Lower leg skin (tissue), 4 donors: ENCODE measurements around the gene WFS1. TPM values are rescaled to one million over a fixed set of nuclear protein-coding genes. Genes with fewer than 3 reads are reported as not detected.

Experiments
- DNase-seq, 2 donors: peaks; one replicate each; pipeline ENCODE4 v3.0.0-alpha.2; 2019; ENCODE audit warnings: low spot score in 2 of 2
- H3K4me3 ChIP-seq: fragments of 200-600 bp; sonication (generic); 2 replicates; pipeline ENCODE4 v1.5.1; 2017; ENCODE audit warnings: mild to moderate bottlenecking, low read depth; ENCODE audit not compliant: poor library complexity, severe bottlenecking
- CTCF ChIP-seq, 3 donors: fragments of 450-650 bp; IDR thresholded peaks; one replicate each; pipeline ENCODE4 v1.5.1; 2016; ENCODE audit warnings: antibody characterized with exemption in 3 of 3, mild to moderate bottlenecking in 3 of 3, moderate library complexity in 2 of 3
- POLR2A ChIP-seq, 2 donors: fragments of 450-650 bp; IDR thresholded peaks; one replicate each; pipeline ENCODE4 v1.6.1; 2016 to 2017; ENCODE audit warnings: antibody characterized with exemption in 2 of 2, mild to moderate bottlenecking in 1 of 2, moderate library complexity in 1 of 2
- WGBS, 2 donors: methylation state at CpG; one replicate each; pipeline ENCODE4 v1.1.5; 2018; 5-methylcytosine and 5-hydroxymethylcytosine counted together
- intact Hi-C: fragments of 100-400 bp; cut with DNase I; formaldehyde crosslinking; loops from one replicate; pipeline ENCODE4 v1.15.0; 2023; ENCODE audit warnings: low total_unique reads
- total RNA-seq, 4 donors: library from RNA; depleted of rRNA; stranded (reverse); fragments of >200 nt; gene quantifications; one replicate each; pipeline ENCODE4 v1.1.0, GENCODE V29; 2016

WFS1 gene
- total RNA-seq, 4 donors from 2014 or later = 39.4 to 48.6 (median 45.1) TPM

DNA sequence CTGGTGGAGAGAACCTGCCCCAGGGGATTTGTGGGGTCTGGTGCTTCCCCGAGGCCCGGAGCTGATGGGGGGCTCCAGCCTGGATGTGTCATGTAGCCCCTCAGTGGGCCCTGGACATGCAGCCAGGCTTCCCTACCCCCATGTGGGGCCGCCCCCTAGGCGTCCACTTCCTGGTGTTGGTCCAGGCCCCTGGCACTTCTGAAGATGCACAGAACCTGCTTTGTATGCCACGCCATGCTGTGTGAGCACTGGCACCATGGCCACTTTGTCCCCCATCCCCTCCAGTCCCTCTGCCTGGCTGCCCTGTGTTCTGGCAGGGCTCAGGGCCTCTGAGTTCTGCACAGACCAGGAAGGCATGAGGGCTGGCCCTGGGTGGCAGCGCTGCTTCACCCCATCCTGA, 29.2 kb downstream of the WFS1 start:
- H3K4me3 ChIP-seq = no peak overlapping the region
- intact Hi-C loops = no loop called here
- DNase-seq = no peak
- WGBS, 2 donors = 86 to 93% methylated on average over 5 to 6 of the region's 6 CpGs
- TF ChIP-seq CTCF (IDR thresholded peaks at IDR 0.05) (no peak), POLR2A (IDR thresholded peaks at IDR 0.05) (no peak)

- H3K4me3 ChIP-seq = no peak overlapping the region
- TF ChIP-seq POLR2A (IDR thresholded peaks at IDR 0.05) (no peak), CTCF (IDR thresholded peaks at IDR 0.05) (no peak)
- DNase-seq = no peak
- 90 to 94% methylated on average over 12 of the region's 12 CpGs for WGBS, 2 donors
- intact Hi-C loops = no loop called here
Measured at GRCh38 chr4:6299875-6300274, 30.2 kb downstream of the WFS1 start.

- H3K4me3 ChIP-seq = no peak overlapping the region
- TF ChIP-seq CTCF (IDR thresholded peaks at IDR 0.05) (no peak), POLR2A (IDR thresholded peaks at IDR 0.05) (no peak)
- 85 to 90% methylated on average over 11 of the region's 11 CpGs for WGBS, 2 donors
- intact Hi-C loops = no loop called here
- DNase-seq = no peak
Measured at GRCh38 chr4:6300359-6300758, 30.7 kb downstream of the WFS1 start.

GRCh38 chr4:6301051-6301731, 31.5 kb downstream of the WFS1 start:
- intact Hi-C loops = no loop called here
- WGBS, 2 donors = 91 to 94% methylated on average over 31 to 35 of the region's 35 CpGs
- no peak overlapping the region for H3K4me3 ChIP-seq
- DNase-seq = no peak
- no peak for TF ChIP-seq POLR2A (IDR thresholded peaks at IDR 0.05)
- TF ChIP-seq CTCF (IDR thresholded peaks at IDR 0.05) = no peak

DNA sequence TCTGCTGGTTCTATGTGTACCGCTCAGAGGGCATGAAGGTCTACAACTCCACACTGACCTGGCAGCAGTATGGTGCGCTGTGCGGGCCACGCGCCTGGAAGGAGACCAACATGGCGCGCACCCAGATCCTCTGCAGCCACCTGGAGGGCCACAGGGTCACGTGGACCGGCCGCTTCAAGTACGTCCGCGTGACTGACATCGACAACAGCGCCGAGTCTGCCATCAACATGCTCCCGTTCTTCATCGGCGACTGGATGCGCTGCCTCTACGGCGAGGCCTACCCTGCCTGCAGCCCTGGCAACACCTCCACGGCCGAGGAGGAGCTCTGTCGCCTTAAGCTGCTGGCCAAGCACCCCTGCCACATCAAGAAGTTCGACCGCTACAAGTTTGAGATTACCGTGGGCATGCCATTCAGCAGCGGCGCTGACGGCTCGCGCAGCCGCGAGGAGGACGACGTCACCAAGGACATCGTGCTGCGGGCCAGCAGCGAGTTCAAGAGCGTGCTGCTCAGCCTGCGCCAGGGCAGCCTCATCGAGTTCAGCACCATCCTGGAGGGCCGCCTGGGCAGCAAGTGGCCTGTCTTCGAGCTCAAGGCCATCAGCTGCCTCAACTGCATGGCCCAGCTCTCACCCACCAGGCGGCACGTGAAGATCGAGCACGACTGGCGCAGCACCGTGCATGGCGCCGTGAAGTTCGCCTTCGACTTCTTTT, 32.2 kb downstream of the WFS1 start:
- no peak overlapping the region for H3K4me3 ChIP-seq
- TF ChIP-seq CTCF (IDR thresholded peaks at IDR 0.05) (no peak), POLR2A (IDR thresholded peaks at IDR 0.05) (no peak)
- DNase-seq = no peak
- WGBS, 2 donors = 98 to 99% methylated on average over 52 to 55 of the region's 55 CpGs
- intact Hi-C loops = no loop called here
